NCI-H1417 treated with DMSO at 0.1 percent for 48 hours (cell line): Measurements from ENCODE around the gene SFXN2.
"Not testable (repeated sequence)": the region's sequence is repeated elsewhere in the genome, so short reads cannot be mapped to it uniquely, and the experiment has no call there.

Experiments
- DNase-seq: peaks from one replicate; lab custom pipeline; 2025; lab: John Stamatoyannopoulos, UW

The SFXN2 gene

DNA sequence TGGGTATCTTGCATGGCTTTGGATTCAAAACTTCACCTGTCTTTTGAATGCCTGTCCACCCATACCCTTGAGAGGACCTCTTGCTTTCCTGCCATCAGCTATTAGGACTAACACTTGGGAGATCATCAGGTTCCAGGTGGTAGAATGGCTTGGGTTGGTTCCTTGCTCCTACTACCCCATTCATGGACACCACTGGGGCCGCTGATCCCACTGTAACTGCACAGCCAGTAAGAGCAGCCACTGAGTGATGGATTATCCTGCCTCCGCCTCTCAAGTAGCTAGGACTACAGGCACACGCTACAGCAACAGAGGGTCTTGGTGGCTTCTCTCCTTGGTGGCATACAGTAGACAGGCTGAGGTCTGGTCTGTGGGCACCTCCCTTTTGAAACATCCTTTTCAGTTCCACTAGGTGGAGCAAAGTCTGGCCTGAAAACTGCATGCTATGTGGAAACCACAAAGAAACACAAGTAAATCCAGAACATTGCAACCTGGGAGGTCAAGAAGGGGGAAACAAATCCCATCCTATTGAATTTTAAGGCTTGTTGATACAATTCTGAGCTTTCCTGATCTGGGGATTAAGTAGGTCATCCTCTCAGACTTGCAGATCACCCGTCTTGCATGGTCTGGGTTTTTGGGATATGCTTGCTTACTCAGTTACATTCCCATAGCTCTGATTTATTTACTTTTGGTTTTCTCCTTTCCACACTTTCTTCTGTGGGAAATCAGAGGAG, 38.7 kb downstream of the SFXN2 start:
- no peak for DNase-seq

DNA sequence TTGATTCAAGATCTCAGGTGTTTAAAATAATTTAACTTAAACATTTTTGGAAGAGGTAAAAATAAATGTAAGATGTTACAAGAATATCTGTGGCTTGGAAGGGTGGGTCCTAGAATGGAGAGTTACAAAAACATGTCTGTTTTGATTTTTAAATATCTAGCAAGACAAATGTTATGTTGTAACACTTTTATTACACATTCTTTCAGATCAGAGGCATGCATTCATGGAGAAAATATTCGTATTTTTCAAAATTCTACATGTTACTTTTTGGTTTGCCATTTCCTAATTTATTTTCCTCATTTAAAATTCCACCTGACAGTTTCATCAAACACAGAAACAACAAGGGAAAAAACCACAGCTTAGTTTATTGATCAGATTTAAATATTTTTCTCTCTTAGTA, 39.3 kb downstream of the SFXN2 start:
- DNase-seq, result no peak

DNA sequence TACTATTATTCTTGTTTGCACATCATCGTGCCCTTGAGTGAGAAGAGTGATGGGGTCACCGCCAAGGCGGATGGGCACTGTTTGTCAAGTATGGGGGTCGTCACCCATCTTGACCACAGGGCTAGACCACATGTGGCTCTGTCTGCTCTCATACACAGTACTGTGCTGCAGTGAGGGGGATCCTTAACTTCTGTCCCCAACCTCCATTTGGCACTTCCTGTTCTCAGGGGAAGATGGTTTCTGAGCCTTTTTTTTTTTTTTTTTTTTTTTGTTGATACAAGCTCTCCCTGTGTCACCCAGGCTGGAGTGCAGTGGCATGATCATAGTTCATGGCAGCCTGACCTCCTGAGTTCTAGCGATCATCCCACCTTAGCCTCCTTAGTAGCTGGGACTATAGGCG, 42.9 kb downstream of the SFXN2 start:
- no peak for DNase-seq

DNA sequence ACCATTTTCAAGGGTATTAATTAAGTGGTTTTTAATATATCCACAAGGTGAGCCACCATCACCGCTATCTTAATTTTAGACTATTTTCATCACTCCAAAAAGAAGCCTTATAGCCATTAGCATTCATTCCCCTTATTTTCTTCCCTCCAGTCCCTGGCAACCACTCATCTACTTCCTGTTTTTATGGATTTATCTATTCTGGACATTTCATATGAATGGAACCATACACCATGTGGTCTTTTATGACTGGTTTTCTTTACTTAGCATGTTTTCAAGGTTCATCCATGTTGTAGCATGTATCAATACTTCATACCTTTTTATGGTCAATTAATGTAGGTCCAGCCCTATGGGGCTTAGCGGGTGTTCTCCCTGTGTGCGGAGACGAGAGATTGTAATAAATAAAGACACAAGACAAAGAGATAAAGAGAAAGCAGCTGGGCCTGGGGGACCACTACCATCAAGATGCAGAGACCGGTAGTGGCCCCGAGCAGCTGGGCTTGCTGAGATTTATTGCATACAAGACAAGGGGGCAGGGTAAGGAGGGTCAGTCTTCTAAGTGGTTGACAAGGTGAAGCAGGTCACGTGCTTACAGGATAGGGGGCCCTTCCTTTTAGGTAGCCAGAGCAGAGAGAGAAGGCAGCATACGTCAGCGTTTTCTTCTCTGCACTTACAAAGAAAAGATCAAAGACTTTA, 44.0 kb downstream of the SFXN2 start:
- DNase-seq, result no peak

DNA sequence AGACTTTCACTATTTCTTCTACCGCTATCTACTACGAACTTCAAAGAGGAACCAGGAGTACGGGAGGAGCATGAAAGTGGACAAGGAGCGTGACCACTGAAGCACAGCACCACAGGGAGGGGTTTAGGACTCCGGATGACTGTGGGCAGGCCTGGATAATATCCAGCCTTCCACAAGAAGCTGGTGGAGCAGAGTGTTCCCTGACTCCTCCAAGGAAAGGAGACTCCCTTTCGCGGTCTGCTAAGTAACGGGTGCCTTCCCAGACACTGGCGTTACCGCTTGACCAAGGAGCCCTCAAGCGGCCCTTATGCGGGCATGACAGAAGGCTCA, 44.5 kb downstream of the SFXN2 start:
- DNase-seq, result not testable (repeated sequence)

DNA sequence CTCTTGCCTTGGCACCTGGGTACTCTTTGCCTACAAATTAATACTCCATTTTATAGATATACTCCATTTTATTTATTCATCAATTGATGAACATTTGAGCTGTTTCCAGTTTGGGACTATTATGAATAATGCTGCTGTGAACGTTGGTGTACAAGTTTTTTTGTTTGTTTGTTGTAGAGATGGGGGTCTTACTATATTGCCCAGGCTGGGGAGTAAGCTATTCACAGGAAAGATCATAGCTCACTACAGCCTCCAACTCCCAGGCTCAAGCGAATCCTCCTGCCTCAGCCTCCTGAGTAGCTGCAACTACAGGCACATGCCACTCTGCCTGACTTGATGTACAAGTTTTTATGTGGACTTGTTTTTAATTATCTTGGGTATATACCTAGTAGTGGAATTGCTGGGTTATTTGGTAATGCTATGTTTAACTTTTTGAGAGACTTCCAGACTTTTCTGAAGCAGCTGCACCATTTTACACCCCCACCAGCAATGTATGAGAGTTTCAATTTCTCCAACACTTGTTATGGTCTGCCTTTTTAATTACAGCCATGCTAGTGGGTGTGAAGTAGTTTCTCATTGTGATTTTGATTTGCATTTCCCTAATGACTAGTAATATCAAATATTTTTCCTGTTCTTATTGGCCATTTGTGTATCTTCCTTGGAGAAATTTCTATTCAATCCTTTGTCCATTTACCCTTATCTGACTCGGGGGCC, 45.2 kb downstream of the SFXN2 start:
- DNase-seq, result no peak

DNA sequence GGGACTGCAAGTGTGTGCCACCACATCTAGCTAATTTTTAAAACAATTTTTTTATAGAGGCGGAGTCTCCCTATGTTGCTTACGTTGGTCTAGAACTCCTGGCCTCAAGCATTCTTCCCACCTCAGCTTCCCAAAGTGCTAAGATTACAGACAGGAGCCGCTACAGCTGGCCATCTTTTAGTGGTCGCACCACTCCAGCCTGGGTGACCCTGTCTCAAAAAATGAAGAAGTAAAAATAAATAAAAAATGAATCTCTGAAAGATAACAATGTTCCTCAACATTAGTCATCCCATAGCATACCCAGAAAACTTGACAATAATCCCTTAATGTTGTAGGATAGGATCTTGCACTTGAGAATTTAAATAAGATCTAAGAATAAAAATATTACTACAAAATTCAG, 47.5 kb downstream of the SFXN2 start:
- DNase-seq, result no peak

DNA sequence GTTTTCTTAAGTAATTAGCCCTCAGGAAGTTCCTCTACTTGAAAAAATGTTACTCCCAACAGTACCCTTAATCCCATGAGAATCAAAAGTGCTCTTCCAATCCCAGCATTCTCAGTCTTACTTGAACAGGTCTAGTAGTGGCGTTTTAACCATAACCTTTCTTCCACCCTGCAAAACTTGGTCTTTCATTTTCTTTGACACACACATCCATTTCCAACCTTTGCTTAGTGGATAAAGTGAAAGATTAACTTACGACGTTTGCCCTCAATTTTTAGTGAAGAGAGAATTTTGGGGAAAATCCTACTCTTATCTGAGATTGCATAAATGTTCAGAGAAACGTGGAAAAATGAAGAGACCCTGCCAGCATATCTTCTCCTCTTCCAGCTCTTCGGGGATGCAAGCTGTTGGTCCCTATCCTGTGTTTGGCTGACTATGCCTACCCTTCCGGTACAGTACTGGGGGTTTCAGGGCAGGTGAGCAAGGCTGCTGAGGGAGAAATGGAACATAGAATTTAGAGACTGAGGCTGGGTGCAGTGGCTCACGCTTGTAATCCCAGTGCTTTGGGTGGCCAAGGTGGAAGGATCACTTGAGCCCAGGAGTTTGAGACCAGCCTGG, 48.1 kb downstream of the SFXN2 start:
- no peak for DNase-seq

DNA sequence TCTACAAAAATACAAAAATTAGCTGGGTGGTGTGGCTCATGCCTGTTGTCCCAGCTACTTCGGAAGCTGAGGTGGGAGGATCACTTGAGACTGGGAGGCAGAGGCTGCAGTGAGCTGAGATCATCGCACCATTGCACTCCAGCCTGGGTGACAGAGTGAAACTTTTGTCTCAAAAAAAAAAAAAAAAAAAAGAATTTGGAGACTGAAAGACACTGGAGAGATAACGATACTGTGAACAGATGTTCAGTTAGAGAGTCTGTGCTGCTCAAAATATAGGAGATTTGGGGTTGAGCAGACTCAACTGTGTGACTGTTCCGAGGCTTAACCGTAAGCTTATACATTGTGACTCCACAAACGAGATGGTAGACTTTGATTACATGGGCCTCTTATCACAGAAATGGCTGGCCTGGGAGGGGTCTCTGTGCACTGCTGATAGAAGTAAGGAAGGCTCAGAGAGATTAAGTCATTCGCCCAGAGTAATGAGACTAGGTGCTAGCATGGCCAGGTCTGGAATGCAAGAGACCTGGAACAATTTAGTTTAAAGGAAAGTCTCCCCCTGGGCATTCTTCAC, 48.7 kb downstream of the SFXN2 start:
- DNase-seq, result no peak

DNA sequence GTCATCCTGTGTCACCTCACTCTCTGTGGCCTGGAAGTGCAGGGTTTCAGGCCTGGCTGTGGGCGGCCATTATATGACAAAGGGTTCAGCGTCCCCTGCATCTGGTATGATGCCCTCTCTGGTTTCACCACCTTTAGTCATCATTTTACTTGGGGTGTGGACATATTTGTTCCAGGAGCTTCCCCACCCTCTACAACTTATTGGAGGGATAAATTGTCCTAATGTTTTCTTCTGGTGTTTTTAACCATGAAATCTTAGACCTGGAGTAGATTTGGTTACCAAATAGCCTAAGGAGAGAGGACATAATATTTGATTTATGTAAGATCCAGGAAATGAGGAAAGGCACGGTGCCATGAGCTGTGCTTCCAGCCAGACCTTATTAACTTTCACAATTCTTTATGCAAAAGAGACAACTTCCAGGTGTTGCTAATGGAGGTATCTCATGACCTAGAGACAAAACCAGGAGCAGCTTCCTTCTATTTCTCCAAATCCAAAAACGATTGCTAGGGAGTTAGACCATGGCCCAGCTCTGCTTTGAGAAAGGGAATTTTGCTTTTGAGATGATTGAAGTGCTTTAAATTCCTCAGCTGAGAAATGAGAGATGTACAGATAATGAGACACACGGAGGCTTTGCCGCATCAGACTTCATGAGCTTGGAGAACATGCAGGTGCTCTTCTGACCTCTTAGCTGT, 50.2 kb downstream of the SFXN2 start:
- no peak for DNase-seq

DNA sequence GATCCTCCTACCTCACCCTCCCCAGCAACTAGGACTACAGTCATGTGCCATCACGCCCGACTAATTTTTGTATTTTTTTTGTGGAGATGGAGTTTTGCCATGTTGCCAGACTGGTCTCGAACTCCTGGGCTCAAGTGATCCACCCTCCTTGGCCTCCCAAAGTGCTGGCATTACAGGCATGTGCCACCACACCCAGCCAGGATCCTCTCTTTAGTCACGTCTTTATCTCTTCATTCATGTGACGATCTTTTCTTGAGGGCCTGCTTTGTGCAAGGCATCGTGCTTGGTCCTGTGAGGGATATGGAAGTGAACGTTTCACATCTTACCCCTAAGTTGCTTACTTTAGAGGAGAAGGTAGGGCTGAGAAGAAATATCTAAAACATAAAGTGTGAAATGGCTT, 50.9 kb downstream of the SFXN2 start:
- no peak for DNase-seq

DNA sequence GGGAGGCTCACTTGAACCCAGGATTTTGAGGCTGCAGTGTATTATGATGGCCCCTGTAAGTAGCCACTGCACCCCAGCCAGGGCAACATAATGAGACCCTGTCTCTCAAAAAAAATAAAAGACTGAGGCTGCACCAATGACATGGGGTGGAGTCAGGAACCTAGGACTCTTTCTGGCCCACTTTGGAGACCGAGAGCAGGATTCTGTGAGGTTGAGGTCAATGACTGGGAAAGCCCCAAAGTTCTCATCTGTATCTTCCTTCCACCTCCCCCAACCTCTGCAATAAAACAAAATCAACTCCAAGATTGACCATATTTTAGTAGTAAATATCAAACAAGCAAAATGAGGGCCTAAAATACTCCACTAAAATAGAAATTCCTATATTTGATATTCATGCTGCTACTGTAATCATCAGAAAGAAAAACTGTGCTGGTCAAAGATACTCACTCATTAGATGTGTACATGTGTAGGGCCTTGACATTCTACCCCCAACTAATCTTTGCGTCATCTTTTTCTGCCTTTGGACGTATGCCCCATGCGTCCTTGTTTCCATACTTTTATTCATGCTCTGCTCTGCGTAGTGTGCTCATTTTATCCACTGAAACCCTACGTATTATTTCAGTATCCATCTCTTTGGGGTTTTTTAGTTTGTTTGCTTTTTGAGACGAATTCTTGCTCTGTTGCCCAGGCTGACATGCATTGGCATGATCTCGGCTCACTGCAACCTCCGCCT, 53.2 kb downstream of the SFXN2 start:
- no peak for DNase-seq

DNA sequence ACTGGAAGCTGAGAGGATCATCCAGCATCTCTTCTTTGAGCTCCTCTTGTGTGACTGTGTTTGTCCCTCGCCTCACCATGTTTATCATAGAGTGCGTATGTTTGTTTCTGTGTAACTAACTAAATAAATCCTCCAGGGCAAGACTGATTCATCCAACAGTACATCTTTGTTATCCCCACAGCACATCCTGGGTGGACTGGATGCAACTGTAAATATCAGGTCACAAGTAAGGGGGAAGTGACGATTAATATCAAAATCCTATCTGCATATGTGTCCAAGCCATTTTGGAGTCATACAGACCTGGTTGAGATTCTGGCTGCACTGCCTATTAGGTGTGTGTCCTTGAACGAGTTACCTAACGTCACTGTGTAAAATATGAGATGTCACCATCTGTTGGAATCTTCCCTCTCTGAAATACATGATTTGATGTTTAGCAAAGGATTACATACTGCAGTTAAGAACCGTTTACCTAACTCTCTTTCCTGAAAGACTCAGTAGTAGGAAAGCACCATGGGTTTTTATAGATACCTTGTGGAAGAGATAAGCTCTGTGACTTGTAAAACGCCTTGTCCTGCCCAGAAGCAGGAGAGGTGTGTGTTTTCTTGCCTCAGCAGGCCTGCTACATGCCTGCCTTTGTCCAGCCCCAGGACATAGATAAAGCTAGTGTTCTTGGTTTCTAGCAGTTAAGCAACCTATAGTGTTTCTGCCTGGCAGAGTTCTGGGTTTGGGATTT, 55.1 kb downstream of the SFXN2 start:
- no peak for DNase-seq

DNA sequence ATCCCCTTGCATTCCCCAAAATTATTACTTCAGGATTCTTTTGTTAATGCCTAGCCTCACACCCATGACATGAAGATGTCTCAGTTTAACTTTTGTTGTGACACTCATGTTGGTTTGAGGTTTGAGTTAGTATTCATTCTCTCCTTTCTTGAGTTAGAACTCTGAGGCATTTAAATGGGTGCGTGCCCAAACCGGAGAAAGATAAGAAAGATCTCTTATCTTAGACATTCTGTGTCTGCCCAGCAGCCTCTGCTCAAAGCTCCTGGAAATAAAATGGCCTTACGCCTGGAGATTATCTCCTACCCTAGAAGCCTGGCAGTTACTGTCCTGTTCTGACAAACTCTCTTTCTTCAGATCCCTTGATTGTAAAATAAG, 55.7 kb downstream of the SFXN2 start:
- no peak for DNase-seq

DNA sequence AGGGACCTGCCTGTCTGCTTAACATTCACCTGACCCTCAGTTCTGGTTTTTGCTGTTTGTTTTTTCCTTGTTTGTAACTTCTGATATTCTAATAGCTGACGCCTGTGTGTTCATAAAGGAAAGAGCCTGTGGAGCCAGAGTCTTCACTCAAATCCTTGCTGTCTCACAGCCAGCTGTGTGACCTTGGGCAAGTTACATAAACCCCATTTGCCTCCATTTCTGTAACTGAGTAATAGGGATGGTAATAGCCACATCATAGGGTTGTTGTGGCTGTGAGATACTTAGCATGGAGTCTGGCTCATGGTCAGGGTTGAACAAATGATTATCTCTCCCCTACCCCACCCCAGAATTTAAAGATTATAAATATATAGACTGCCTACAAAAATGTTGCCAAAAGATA, 56.4 kb downstream of the SFXN2 start:
- DNase-seq, result no peak

DNA sequence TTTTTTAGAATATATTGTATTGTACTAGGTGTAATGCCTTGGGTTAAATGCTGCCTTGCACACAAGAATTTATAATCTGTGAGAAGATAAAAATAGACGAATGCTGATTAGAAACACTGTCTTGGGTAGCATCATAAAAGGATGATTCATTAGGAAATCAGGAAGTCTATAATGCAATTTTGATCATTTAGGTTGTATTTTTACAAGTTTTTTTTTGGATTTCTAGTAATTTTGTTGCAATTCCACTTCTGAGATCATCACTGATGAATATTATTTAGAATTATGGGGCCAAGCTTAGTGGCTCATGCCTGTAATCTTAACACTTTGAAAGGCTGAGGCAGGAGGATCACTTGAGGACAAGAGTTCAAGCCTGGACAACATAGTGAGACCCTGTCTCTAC, 58.9 kb downstream of the SFXN2 start:
- no peak for DNase-seq

DNA sequence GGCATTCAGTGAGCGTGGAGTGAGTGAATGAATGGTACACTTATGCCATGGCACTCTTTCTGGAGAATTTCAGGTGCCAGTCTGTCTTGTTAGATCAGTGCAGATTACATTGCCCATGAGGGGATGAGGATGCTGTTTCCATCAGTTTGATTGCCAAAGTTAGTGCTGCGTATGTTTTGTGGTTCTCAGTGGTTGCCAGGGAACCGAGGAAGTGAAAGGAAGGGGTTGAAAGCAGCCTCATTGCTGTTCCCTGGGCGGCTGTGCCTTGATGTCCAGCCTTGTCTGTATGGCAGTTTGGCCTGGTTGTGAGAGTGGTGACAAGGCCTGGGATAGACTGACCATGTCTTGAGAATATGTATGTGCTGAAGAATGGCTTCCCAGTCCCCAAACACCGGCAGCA, 59.5 kb downstream of the SFXN2 start:
- no peak for DNase-seq

DNA sequence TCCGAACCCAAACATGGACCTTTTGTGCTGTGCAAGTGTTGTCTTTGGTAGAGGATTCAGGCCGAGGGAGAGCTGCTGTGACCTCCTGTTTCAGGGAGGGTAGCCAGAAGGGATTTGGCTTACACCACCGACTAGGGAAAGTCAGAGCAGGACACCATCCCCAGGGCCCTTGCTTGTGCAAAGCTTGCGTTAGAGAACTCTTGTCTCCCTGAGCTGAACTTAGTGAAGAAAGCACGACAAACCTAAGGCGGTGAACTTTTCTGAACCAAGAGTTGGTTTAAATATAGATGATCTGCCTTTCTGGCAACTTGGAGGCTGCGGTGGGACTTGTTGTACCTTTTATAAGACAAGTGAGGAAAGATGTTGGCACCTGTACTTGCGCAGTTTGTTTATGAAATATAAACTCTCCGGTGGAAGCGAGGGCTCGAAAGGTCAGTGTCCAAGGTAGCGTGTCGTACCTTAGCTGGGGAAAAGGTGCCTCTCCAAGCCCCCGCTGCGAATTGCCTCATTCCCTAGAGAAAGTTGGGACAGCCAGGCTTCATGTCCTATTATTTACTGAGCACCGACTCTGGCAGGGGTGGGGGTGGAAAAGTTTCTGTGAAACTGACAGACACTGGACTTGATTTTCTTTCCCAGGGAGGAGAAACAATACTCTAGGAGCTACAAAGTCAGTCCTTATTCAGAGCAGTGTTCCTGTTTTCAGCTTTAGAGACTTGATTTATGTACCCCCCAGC, 60.9 kb downstream of the SFXN2 start:
- no peak for DNase-seq

DNA sequence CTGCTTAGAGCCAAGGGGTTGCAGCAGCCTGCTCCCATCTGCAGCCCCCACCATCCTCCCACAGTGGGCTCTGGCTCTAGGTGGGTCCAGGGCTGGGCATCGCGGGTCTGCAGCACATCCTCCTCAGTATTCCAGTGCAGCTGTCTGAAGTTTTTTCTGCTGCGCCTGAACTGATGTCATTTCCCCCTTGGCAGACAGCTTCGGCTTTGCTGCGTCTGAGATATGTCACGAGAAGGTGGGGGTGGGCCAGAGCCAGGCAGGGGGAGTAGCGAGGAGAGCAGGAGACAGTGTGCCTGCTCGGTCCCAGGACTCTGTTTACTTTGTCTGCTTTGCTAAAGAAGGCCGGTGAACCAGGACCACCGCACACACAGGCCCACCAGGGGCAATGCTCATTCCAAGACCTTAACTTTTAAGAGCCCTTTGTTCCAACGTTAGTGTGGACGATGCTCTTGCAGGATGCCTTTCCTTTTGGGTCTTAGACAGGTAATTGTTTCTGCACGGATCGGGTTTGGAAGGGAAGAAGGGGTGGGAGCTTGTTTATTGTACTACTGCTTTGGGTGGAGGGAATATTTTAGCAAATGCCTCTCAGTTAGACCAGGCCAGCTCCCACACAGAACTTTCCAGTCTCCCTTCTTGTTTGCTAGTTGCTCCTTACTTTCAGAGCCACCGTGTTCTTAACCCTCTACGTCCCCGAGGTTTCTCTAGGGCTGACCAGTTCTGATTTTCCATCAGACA, 61.7 kb downstream of the SFXN2 start:
- DNase-seq, result no peak
